ENCODE data around the gene TACC3.
A peak's percentile ranks its signal among the peaks of the same experiment; 100 is the strongest.

Gene TACC3

GRCh38 chr4:1725521-1725920 is 4.2 kb downstream of the TACC3 start:
- DNase-seq = no peak

GRCh38 chr4:1726146-1726934 is 5.0 kb downstream of the TACC3 start:
- DNase-seq = peak; percentile 80 to 81

DNA sequence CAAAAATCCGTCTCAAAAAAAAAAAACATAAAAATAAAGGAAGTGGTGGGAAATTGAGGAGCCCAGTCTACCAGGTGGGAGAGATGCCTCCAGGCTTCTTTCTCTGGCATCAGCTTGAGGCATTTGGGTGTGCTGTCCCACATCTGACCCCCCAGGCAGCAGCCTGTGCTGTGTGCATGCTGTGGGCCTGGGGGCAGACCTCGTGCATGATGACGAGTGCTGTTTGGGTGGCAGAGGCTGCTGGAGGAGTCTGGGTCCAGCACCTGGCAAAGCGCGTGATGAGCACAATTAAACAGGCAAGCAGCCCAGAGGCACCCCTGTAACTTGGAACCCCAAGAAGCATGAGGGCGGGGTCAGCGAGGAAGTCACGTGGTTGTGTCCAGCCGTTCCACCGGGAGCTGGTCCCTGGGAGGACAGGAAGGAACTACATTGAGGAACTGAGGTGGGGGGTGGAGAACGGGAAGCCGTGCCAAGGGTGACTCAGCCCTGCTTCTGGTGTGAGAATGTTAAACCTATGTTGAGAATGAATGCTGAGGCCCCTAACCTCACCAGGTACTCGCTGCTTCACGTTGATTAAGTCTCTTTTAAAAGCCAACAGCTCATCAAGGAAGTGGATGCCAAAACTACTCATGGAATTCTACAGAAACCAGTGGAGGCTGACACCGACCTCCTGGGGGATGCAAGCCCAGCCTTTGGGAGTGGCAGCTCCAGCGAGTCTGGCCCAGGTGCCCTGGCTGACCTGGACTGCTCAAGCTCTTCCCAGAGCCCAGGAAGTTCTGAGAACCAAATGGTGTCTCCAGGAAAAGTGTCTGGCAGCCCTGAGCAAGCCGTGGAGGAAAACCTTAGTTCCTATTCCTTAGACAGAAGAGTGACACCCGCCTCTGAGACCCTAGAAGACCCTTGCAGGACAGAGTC is 6.1 kb downstream of the TACC3 start:
- no peak for DNase-seq

- no peak for DNase-seq
Measured at GRCh38 chr4:1728061-1728980, 7.0 kb downstream of the TACC3 start.

- no peak for DNase-seq
Measured at GRCh38 chr4:1730532-1731135, 9.3 kb downstream of the TACC3 start.

DNA sequence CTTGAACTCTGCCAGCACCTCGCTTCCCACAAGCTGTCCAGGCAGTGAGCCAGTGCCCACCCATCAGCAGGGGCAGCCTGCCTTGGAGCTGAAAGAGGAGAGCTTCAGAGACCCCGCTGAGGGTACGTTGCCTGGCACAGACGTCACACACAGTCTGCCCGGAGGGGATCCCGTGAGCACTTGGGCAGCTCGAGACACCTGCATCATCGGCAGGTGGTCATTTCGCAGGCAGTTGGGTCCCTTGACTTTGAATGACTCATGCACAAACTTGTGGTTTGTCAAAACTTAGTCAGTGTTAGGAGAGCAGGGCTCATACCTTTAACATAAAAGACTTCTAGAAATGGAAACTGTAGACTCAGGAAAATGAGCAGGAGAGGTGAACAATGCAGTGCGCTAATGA is 9.9 kb downstream of the TACC3 start:
- no peak for DNase-seq

DNA sequence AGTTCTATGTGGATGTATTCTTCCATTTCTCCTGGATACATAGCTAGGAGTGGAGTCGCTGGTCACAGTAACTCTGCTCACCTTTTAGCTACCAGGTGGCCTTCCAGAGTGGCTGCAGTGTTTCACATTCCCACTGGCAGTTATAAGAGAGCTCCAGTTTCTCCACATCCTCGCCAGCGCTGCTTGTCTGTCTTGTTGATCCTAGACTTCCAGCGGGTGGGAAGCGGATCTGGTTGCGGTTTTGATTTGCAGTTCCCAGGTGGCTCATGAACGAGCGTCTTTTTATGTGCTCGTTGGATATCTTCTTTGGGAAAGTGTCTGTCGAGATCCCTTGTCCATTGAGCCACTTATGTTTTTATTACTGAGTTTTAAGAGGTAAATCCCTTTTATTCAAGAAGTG is 11.6 kb downstream of the TACC3 start:
- no peak for DNase-seq

GRCh38 chr4:1735215-1735614 is 13.9 kb downstream of the TACC3 start:
- DNase-seq = no peak

- no peak for DNase-seq
Measured at GRCh38 chr4:1736812-1737211, 15.5 kb downstream of the TACC3 start.

DNA sequence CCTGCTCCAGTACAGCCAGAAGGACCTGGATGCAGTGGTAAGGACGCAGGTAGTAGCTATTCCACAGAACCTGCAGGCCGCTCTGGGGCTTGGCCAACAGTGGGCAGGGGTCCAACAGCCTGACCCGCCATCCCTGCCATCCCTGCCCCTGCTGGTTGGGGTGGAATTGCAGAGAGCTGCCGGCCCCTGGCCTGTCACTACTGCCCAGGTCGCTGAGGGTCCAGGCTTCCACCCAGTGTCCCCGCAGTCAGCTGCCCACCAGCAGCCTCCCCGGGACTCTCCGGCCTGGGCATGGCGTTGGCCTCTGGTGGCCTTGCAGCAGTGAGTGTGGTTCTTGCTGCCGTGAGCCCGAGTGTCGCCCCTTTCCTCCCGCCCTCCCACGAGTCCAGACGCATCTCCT is 16.3 kb downstream of the TACC3 start:
- no peak for DNase-seq

GRCh38 chr4:1738410-1738809 is 17.1 kb downstream of the TACC3 start:
- DNase-seq = no peak

- no peak for DNase-seq
Measured at GRCh38 chr4:1739358-1739757, 18.0 kb downstream of the TACC3 start.

DNA sequence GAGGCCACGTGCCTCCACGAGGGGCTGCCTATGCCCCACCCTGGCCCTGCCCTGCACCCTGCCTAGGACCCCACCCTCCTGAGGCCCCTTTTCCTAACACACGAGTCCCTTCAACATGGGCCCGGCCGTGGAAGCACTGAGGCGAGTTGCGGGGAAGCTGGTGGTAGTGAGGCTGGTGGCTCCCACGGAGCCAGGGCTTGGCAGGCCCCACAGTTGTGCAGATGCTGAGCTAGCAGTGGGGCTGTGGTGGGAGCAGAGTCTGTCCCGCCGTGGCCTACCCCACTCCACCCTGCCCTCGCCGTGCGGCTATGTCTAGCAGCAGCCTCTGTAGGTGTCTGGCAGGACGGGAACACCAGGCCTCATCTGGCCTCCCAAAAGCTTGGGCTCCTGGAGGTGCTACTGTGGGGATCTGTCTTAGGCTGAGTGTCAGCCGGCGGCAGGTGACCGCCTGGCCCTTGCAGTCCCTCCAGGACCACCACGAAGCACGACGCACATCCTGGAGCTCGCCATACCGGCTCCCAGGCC is 18.8 kb downstream of the TACC3 start:
- no peak for DNase-seq

- DNase-seq = no peak
Measured at GRCh38 chr4:1741208-1741607, 19.9 kb downstream of the TACC3 start.

- no peak for DNase-seq
Measured at GRCh38 chr4:1743551-1743950, 22.2 kb downstream of the TACC3 start.

GRCh38 chr4:1743975-1744374 is 22.7 kb downstream of the TACC3 start:
- no peak for DNase-seq

GRCh38 chr4:1744552-1744951 is 23.2 kb downstream of the TACC3 start:
- DNase-seq = no peak

- DNase-seq = no peak
Measured at GRCh38 chr4:1745165-1745564, 23.8 kb downstream of the TACC3 start.

DNA sequence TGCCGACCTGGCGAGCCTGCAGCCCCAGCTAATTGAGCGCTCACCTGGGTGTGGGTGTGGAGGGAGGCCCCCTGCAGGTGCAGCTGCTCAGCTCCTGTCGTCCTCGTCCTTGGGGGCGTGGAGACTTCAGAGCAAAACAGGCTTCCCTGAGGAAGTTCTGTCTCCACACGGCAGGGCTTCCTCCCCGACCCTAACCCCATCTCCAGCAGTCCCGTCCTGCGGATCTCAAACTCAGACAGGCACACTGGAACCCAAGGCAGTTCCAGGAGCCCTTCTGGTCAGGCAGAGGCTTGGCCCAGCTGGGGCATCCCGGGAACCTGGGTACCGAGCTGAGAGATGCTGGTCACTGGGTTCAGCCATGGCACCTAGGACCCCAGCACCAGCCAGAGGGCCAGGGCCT is 24.4 kb downstream of the TACC3 start:
- no peak for DNase-seq

- peak; percentile 62 to 63 for DNase-seq
Measured at GRCh38 chr4:1746265-1746691, 25.0 kb downstream of the TACC3 start.

DNA sequence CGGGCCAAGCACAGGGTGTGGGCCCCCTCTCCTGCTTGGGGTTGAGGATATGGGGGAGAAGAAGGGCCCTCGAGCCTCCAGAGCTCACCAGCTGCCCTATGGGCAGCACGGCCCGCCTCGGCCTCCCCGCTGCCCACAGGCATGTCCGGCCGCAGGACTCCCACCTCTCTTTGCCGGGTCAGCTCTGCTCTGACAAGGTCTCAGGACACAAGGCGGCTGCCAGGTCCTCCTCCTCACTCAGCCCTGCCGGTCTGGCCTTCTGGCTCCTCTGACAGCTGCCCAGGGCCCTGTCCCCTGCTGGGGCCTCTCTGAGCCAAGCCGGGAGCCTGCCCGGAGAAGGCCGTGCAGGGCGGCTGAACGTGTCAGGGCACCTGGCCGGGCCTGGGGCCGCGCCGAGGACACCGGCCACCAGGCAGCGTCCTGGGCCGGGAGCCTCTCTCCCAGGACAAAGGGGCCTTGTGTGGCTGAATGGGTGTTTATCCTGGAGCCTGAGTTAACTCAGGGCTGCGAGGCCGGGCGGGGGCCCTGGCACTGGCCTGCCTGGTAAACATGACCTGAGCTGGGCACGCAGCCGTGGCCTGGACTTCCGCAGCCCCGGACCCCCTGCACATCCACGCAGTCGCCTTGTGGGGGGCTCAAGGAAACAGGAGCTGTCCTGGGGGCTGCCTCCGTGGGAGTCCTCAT is 25.7 kb downstream of the TACC3 start:
- no peak for DNase-seq

DNA sequence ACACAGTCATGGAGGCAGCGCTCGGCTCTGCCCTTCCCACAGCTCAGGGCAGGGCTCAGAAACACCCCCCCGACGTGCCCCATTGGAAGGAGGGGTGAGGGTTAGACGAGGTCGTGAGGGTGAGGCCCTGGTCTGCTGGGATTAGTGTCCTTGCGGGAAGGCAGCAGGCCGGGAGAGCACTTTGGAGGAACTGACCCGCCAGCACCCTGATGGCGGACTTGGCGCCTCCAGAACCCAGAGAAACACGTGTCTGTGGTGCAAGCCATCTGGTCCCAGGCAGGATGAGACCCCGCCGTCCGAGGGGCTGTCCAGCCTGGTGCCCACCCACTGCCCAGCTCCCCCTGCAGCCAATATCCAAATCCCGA is 26.3 kb downstream of the TACC3 start:
- no peak for DNase-seq
